Adrenal gland (tissue), 5 donors: ENCODE results near the gene CHD1.

Experiments
- CTCF ChIP-seq, 6 experiments: fragments of 450-650 bp in 4 of 6; fragments of 200-600 bp in 2 of 6; sonication (generic) in 1 of 6; IDR thresholded peaks; 1 replicate in 5 of 6; 2 replicates in 1 of 6; pipeline versions ENCODE4 v1.5.1 to v1.8.0; 2016 to 2021; ENCODE audit warnings: antibody characterized with exemption in 6 of 6, mild to moderate bottlenecking in 2 of 6, moderate library complexity in 1 of 6
- POLR2A ChIP-seq, 2 donors: fragments of 450-650 bp; IDR thresholded peaks; one replicate each; pipeline ENCODE4 v1.6.1; 2017; ENCODE audit warnings: antibody characterized with exemption in 2 of 2, mild to moderate bottlenecking in 2 of 2, moderate library complexity in 1 of 2
- donor health status: DM: no; HTN: no; CAD: no.

GRCh38 chr5:98940581-98940980 lies 11.8 kb upstream of the CHD1 start:
- no peak for TF ChIP-seq CTCF (IDR thresholded peaks at IDR 0.05)
- no peak for TF ChIP-seq POLR2A (IDR thresholded peaks at IDR 0.05)
